Epithelial cell of proximal tubule (primary cell): Measurements from ENCODE around the gene ZNF571. TPM values are rescaled to one million over a fixed set of nuclear protein-coding genes. Genes with fewer than 3 reads are reported as not detected.

ENCODE experiments used
- DNase-seq: peaks from one replicate; pipeline ENCODE4 v3.0.0-alpha.2; 2011; ENCODE audit warnings: low read depth
- H3K4me3 ChIP-seq: 2 replicates; pipeline ENCODE4 v1.5.1; 2011; ENCODE audit warnings: low read depth, mild to moderate bottlenecking, low read length
- total RNA-seq: library from RNA; depleted of rRNA; stranded (reverse); fragments of >200 nt; gene quantifications from 2 replicates; pipeline ENCODE4 v1.2.3, GENCODE V29; 2015
- TF ChIP-seq, protein P1 (sequence below): conservative IDR thresholded peaks from 2 replicates; pipeline ENCODE4 v1.5.1; 2012; ENCODE audit warnings: low read depth, mild to moderate bottlenecking, low read length

The ZNF571 gene
- 0.72 and 1.4 TPM in 2 replicates for total RNA-seq

DNA sequence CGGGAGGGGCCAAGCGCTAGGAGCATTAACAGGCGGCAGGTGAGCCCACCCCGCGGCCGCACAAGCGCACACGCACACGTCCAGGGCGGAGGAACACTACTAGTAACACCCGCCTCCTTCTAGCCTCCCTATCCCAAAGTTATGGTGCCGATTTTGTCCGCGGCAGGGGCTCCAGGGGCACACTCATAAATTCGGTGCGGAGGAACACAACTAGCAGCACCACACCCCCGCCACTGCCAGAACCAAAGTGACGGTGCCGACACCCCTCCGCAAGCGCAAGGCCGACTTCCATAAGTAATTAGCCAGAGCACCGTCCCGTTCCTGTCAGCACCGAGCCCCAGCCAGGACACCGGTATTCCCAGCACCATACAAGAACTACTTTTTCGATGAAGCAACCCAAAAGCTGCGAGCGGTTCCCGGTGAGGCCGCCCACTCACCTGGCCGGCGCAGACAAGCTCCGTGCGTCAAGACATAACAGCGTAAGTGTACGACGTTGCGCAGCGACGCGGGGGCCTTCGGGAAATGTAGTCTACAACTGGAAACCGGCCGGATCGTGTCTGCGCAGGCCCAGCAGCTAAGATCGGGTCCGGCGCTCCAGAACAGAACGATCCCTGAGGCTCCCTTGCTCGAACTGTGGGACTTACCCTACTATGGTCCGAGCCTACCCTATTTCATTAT is at the start of gene ZNF571, which contains the start of gene ZNF540:
TSS of gene ZNF571 (minus strand) at position 489 of the 678 bp plus-strand sequence. CDS start 8,116 bp downstream, outside the sequence.
TSS of gene ZNF540 (plus strand) at position 573 of the 678 bp plus-strand sequence. CDS start 3,572 bp downstream, outside the sequence.
- peak; percentile 75 for DNase-seq
- TF ChIP-seq, protein P1, sequence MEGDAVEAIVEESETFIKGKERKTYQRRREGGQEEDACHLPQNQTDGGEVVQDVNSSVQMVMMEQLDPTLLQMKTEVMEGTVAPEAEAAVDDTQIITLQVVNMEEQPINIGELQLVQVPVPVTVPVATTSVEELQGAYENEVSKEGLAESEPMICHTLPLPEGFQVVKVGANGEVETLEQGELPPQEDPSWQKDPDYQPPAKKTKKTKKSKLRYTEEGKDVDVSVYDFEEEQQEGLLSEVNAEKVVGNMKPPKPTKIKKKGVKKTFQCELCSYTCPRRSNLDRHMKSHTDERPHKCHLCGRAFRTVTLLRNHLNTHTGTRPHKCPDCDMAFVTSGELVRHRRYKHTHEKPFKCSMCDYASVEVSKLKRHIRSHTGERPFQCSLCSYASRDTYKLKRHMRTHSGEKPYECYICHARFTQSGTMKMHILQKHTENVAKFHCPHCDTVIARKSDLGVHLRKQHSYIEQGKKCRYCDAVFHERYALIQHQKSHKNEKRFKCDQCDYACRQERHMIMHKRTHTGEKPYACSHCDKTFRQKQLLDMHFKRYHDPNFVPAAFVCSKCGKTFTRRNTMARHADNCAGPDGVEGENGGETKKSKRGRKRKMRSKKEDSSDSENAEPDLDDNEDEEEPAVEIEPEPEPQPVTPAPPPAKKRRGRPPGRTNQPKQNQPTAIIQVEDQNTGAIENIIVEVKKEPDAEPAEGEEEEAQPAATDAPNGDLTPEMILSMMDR, result no peak
- H3K4me3 ChIP-seq, result peak within 1 kb of the TSS; percentile 73

DNA sequence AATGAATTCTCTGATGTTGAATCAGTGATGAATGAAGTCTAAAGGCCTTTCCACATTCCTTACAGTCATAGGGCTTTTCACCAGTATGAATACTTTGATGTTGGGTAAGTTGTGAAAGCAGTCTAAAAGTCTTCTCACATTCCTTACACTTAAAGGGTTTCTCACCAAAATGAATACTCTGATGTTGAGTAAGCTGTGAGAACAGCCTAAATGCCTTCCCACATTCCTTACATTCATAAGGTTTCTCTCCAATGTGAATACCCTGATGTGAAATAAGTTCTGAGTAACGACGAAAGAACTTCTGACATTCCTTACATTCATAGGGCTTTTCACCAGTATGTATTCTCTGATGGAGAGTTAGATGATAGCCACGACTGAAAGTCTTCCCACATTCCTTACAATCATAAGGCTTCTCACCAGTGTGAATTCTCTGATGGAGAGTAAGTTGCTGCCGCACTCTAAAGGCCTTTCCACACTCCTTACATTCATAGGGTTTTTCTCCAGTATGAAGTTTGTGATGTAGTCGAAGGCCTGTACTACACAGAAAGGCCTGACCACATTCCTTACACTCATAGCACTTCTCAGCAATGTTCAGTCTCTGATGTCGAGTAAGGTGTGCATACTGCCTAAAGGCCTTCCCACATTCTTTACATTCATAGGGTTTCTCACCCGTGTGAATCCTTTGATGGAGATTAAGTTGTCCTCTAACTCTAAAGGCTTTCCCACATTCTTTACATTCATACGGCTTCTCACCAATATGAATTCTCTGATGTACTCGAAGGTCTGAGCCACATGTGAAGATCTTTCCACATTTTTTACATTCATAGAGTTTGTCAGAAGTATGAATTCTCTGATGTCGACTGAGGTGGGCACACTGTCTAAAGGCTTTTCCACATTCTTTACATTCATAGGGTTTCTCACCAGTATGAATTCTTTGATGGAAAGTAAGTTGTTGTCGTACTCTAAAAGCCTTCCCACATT is 40.8 kb upstream of the ZNF571 start:
- TF ChIP-seq, protein P1, result no peak
- DNase-seq, result no peak
- H3K4me3 ChIP-seq, result no peak overlapping the region

DNA sequence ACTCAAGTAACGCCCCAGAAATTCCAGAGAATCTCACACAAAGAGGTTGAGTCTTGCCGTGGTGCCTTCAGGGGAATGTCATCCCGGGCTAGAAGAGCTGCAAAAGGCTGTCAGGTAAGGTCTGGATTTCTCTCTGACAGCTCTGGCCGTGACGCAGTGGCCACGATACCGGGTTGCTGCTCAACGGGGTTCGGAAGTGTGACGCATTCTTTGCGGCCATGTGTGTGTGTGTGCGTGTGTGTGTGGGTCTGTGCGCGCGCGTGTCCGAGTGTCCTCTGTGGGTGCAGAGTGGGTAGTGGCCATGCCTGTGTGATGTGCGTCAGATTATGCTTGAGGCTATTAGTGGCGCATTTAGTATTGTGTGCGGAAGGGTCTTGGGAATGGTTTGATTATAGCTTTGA is 390 bp upstream of the ZNF571 start:
- TF ChIP-seq, protein P1, result no peak
- DNase-seq, result peak; percentile 6
- H3K4me3 ChIP-seq, result peak overlapping the region; percentile 73

DNA sequence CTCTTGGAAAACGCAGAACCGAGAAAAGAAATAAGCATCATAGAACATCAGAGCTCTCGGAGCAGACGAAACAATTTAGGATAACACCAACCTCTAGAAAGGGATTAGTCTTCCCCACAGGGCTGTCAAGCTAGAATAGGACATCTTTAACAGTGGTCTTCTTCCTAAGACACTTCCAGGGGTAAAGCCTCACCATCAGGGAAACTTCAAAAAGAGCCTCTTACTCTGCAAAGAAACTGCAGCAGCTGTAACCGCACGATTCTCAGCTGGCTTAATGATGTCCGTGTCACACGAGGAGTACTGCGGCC is 642 bp downstream of the ZNF571 start:
- peak overlapping the region; percentile 73 for H3K4me3 ChIP-seq
- peak; percentile 13 for DNase-seq
- TF ChIP-seq, protein P1, result no peak

DNA sequence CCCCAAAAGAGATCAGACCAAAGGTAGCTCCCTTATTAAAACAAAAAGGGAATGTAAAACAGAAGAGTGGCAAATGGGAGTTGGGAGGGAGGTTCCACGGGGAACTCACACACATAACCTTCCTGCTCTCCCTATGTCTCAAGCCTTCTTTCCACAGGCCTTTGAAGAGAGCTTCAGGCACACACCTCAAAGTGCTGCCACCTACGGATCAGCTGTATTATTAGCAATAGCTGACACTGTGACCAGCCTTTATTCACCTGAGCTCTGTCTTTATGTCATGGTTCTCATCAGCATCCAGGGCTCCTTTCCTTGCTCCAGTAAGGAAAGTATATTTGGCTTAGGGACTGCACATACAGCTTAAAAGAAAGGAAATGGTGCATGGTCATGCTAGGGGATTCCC is 11.3 kb downstream of the ZNF571 start:
- H3K4me3 ChIP-seq, result no peak overlapping the region
- TF ChIP-seq, protein P1, result no peak

DNA sequence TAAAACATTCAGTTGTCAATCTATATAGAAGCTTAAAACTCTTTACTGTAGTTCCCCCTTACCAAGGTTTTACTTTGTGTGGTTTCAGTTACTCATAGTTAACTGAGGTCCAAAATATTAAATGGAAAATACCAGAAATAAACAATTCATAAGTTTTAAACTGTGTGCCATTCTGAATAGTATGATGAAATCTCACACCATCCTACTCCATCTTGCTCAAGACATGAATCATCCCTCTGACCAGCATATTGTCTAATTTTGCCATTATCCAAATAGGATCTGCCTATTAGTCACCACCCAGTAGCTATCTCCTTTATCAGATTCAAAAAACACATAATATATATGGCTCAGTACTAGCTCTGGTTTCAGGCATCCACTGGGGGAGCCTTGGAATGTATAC is 22.4 kb downstream of the ZNF571 start:
- no peak for DNase-seq
- no peak overlapping the region for H3K4me3 ChIP-seq
- TF ChIP-seq, protein P1, result no peak

More for the DNA sequence above, 11.3 kb downstream of the ZNF571 start:
- DNase-seq, result no peak

DNA sequence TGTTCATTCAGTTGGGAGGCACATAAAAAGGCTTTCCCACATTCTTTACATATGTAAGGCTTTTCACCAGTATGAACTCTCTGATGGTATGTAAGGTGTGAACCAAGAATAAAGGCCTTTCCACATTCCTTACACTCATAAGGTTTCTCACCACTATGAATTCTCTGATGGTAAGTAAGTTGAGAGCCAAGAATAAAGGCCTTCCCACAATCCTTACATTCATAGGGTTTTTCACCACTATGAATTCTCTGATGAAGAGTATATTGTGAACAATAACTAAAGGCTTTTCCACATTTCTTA is 29.3 kb downstream of the ZNF571 start:
- no peak overlapping the region for H3K4me3 ChIP-seq
- no peak for DNase-seq
- TF ChIP-seq, protein P1, result no peak
